COLO668 (cell line): ENCODE measurements around the gene TMF1.
A peak's percentile ranks its signal among the peaks of the same experiment; 100 is the strongest.

ENCODE experiments used
- DNase-seq: peaks from one replicate; lab custom pipeline; 2025; ENCODE audit not compliant: unreplicated experiment; lab: John Stamatoyannopoulos, UW

TMF1 gene

GRCh38 chr3:69051756-69052471 lies at the start of gene TMF1:
TMF1 (minus strand) TSS chr3:69052333; CDS start chr3:69052086, 247 bp downstream.
- no peak for DNase-seq

GRCh38 chr3:69099576-69099975 lies 47.4 kb upstream of the TMF1 start:
- DNase-seq, result no peak

GRCh38 chr3:69097407-69098086 lies 45.4 kb upstream of the TMF1 start:
- DNase-seq, result no peak

GRCh38 chr3:69096299-69096698 lies 44.2 kb upstream of the TMF1 start:
- DNase-seq, result no peak

- no peak for DNase-seq
Observed at GRCh38 chr3:69095636-69096035, 43.5 kb upstream of the TMF1 start.

DNA sequence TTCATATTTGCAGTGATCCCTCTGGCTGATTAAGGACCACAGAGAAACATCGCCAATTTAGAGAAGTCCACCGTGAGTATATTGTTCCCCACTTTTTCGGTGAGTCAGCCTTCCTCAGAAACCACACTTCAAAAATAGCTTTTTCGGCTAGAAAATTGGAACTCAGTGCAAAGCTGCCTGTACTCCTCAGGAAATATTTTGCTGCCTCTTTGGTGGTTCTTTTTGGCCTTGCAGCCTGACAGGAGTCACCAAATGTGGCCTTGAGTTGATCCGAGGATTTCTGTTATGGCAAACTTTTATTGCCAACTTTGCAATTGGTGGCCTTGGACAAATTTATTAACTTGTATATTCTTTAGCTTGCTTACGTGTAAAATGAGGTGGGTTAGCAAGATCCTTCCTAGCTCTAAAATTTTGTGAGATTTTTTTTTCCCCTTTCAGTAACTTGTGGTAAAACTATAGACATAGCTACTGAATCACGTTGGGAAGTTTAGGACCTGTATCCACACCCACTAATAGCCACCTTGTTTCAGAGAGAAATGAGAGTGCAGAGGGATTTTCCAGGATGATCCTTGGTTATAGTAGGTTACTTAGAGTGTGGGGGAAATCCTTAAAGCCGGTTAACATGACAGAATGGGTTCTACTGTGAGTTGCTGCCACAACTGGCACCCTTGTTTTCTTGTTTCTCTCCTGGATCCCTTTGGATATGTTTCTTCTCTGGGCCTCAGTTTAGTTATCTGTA lies 42.5 kb upstream of the TMF1 start:
- no peak for DNase-seq

GRCh38 chr3:69092030-69092516 lies 39.9 kb upstream of the TMF1 start:
- no peak for DNase-seq

- no peak for DNase-seq
Observed at GRCh38 chr3:69091389-69092029, 39.4 kb upstream of the TMF1 start.

- DNase-seq, result no peak
Observed at GRCh38 chr3:69090021-69090420, 37.9 kb upstream of the TMF1 start.

GRCh38 chr3:69088063-69088462 lies 35.9 kb upstream of the TMF1 start:
- DNase-seq, result no peak

DNA sequence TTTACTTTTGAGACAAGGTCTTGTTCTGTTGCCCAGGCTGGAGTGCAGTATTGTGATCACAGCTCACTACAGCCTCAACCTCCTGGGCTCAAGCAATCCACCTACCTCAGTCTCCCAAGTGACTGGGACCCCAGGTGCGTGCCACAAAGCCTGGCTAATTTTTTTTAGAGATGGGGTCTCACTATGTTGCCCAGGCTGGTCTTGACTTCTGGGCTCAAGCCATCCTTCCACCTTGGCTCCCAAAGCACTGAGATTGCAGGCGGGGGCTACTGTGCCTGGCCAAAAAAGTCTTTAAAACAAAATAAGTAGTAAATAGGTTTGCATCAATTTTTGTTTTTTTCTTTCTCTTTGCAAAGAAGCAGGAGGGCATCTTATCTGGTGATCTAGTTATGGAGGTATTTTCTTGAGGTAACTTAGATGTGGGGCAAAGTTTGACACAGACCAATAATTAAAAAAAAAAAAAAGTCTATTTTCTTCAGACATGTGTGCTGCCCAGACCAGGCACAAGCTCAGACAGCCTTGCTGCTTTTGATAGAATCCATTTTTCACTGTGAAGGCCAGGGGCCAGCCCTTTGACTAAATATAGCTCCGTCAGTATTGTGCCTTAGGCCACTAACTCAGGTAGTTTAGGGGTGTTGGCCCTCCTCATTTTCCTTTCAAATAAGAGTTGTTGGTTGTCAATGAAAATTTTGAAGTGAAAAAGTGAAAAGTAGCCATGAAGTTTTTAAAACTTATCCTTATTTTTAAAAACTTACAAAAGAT lies 35.1 kb upstream of the TMF1 start:
- DNase-seq, result no peak

DNA sequence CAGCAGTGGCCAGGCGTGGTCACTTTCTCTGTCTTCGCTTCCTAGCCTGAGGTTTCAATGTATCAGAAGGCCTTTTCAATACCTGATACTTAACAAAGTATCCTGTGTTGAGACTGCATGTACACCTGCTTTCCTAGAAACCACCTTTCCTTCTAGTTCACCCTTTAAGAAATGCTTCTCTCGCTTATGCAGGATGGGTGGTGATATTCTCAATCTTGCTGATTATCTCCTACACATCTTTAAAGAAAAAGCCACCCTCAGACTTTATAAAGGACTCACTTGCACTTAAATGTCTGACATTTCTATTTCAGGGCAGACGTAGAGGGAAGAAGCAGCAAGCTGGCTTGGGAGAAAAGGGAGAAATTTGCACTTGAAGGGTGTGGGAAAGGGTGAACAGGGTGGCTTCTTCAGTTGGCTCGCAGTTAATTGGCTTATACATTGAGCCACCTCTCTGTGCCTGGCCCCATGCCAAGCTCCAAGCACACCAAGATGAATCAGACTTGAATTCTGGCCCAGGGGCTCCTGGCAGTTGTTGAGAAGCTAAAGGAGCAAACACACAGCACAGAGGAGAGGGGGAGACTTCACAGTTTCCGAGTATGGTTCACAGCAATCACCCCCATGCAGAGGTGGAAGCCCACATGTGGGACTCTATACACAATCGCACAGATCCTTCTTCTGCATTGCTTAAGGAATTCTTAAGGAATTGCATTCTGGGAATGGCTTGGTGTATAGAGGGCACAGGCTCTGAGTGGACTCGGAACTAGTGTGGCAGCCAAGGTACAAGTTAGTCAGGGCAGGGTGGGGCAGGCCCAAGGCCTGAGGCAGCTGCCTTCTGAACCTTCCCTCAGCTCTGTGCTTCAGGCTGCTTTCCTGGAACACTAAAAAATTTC lies 33.9 kb upstream of the TMF1 start:
- DNase-seq, result peak; percentile 49

DNA sequence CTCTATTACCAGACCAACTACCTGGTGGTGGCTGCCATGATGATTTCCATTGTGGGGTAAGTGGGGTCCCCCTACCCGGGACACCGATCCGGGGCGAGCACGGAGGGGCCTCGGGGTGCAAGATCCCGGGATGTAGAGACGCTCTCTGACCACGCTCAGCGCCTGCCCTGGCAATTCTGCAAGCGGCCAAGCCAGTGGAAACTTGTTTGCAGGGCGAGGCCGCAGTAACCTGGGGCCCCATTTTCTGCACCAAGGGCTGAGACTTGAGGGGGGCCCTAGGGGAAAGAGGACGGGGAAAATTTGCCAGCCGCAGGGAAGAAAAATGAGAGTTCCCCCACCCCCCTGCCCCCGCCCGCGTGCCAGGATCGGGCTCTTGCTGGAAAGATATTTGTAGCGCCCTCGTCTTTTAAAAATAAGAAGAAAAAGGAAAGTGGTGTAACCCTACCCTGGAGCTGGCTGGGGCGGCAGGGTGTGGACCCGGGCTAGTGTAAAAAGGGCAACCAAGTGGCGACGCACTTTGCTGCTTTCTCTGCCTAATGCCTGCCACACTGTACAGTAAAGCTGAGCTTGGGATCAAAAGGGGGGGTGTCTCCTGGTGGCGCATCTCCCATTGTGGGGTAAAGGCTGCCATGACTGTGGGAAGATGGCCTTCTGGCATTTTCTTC lies 33.2 kb upstream of the TMF1 start:
- DNase-seq, result peak; percentile 7

DNA sequence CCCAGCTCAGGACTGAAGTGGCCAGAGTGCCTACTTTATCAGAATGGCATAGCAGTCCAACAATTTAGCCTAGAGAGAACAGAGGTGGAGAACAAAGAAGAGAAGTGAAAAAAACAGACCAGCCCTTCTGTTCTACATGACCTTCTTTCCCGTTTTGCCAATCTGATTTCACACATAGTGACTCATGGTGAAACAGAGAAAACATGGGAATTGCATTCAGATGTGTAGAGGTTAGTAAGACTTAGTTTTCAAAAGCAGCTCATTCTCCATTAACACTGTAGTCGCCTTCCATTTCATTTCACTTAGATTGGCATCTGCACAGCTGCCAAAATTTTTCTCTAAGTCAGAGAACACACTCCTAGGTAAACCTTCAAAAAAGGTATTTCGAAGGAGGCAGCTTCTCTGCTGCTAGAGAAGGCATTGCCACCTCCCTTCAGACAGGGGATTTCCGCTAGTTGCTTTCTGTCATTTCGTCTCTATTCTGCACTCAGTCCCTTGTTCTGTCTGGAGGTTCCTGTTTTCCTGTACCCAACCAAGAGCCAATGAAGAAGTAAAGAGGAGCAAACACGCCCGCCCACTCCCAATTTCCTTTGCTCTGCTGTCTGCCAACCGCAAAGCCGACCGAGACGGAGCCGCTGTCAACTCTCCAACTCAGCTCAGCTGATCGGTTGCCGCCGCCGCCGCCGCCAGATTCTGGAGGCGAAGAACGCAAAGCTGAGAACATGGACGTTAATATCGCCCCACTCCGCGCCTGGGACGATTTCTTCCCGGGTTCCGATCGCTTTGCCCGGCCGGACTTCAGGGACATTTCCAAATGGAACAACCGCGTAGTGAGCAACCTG lies 32.4 kb upstream of the TMF1 start, which contains the start of gene ARL6IP5:
TSS of gene ARL6IP5 (plus strand) at position 612 of the 842 bp plus-strand sequence. CDS start at position 723, 111 bp downstream.
- peak; percentile 78 for DNase-seq

- DNase-seq, result no peak
Observed at GRCh38 chr3:69082805-69083204, 30.7 kb upstream of the TMF1 start.

DNA sequence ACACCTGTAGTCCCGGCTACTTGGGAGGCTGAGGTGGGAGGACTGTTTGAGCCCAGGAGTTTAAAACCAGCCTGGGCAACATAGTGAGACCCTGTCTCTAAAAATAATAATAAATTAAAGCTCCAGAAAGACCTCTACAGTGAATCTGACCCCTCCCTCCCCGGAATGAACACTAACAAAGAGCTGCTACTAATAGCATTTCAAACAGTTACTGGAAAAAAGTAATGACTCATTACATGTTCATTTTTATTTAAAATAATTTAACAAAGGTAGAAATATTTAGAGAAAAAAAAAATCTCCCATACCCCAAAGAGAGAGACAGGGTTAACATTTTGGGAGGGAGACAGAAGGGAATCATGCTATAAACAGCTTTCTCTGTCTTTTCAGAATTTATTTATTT lies 30.2 kb upstream of the TMF1 start:
- DNase-seq, result no peak

- DNase-seq, result no peak
Observed at GRCh38 chr3:69081583-69082262, 29.6 kb upstream of the TMF1 start.
